ENCODE measurements around the gene PDE3B.

The PDE3B gene

DNA sequence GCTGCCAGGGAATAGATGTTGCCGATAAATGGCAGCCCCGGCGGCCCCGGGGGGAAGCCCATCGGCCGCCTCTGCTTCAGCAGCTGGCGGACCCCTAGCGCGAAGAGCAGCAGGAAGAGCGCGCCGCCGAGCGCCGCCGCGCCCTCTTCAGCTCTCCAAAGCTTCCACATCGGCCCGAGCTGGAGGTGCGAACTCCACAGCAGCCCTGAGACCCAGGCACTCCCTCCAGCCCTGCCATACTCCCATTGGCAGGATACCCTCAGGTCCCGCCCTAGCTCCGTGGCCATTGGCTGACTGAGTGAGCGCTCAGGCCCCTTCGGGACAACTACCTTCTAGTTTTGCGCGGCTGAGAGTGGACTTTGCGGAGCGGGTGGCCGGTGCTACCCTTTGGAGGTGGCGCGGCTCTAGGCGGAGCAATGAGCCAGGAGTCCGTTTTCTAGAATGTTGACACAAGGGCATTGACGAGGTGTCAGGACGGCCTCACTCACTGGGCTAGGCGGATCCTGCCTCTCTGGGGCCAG is 248.5 kb downstream of the PDE3B start, which contains the start of gene CYP2R1:
Gene CYP2R1 (minus strand): TSS at position 196 of the 521 bp plus-strand sequence. CDS start 26 bp downstream, at position 170.
- DNase-seq: peak; percentile 96

DNA sequence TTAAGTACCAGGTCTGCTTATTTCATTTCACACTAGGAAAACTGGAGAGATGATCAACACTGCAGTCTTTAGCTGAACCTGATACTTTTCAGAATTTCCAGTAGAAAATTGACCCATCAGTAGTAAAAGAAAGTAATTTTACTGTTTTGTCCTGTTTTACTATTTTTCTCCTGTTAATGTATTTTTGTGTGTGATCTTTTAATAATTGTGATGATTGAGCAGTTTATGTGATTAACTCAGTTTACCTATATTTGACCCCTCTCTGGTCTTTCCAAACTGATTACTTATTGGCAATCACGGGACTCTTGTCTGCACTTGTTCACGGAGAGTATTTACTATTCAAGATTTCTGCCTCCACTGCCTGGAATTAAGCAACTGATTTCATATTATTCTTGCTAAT is 249.0 kb downstream of the PDE3B start:
- DNase-seq: no peak

DNA sequence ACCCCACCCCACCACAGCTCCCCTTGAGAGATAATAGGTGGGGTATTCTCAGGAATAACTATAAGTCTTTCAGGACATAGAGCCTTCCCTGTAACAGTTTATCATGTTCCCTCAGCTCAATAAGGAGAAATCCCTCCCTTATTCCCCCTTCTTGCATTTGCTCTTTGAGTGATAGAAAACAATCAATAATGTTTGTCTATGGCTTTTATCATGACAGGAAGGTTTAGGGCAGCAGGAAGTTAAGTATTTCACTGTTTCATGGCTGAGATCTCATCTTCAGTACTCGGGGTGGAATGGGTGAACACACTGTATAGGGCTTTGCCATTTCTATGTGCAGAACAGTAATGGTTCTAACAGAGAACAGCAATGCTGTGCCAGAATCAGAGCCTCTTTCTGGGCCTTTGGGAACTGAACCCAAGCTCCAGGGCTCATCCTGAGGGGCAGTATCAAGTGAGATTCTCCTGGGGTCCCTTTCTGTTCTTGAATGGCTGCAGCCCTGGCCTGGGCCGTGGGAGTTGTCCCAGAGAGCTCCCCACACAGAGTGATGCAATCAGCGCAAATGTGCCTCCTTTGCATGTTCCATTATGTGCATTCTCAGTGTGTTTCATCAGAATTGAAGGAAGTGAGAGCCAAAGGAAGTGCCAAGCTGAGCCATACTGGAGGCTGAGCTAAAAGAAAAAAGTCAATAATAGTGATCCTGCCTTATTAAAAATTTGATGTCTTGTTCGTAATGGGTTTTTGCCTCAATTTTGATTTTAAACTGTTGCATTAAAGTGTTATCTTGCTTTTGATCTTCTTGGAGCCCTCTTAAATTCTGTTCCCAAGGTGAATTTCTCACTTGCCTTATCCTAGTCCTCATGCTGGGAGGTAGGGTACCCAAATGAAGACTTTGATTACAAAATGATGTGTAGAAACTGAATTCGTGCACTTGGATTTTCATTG is 251.3 kb downstream of the PDE3B start:
- no peak for DNase-seq

DNA sequence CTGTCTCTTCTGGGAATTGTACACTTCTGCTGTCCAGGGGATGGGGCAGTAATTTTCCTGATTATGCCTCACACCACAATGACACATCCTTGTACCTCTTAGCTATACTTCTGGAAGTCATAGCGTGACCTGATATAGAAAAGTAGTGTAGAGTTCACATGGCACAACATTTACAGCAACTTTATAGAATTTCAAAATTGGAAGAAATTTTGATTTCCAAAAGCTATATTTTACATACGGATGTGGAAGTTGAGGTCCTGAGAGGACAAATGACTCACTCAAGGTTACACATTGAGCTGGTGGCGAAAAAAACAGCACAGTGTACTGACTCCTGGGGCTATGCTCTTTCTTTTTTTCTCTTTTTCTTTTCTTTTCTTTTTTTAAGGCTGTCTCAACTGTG is 254.8 kb downstream of the PDE3B start:
- no peak for DNase-seq

- no peak for DNase-seq
Measured at GRCh38 chr11:14898906-14899305, 255.3 kb downstream of the PDE3B start.

GRCh38 chr11:14902650-14903350 is 259.2 kb downstream of the PDE3B start:
- DNase-seq: no peak

GRCh38 chr11:14904745-14905103 is 261.1 kb downstream of the PDE3B start:
- DNase-seq: peak; percentile 85

DNA sequence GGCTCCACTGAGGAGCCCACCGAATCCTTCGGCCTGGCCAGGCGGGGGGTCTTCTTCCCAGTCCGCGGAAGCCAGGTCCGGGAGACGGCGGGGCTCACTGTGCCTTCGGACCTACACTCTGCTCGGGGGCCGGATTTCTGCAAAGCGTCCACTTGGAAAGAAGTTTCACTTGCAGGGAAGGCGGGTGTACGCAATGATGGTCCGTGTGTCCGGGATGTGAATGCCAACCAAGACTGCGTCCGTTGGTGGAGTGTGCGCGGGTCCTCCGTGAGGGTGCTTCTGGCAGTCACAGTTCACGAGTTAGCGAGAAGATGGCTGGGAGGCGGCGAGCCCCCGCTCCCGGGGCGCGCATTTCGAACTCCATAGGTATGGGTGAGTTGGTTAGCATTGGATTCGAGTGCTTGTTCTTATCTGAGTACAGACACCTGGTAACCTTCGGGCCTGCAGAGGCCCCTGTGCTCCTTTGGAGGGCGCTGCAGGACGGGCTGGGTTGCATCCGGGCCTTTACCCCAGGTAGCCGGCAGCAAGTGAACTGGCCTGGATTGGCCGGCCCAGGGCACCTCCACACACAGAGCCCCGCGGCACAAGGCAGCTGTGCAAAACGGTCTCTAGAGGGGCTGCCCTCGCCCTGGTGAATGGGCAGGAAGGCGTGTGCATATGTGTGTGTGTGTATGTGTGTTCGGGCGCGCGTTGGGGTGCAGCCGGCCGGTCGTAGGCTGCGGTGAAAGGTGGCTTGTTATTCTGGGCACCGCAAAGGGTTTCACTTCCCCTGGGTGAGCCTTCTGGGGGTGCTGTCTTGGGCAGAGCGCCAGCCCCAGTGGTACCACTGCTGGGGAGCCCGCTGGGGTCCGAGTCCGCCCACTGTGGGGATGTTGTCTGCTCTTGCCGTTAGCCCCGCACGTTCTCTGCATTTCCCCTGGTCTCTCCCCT is 261.8 kb downstream of the PDE3B start:
- peak; percentile 40 for DNase-seq

DNA sequence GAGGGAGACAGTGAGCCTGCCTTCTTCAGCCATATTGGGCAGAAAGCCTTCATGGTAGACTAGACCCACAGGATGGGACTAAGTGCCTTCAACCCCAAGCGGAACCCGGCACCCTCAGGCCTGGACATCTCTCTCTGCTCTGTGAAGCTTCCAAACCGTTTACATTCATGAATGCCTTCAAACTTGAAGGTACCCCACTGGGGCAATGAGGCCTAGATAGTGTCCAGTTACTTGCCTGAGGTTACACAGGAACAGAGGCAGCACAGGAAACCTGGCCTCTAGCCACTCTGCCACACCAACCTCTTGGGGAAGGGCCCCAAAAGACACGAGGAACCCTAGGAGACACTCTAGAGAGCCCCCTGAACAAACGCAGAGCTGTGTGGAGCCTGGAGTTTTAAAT is 263.0 kb downstream of the PDE3B start:
- no peak for DNase-seq

DNA sequence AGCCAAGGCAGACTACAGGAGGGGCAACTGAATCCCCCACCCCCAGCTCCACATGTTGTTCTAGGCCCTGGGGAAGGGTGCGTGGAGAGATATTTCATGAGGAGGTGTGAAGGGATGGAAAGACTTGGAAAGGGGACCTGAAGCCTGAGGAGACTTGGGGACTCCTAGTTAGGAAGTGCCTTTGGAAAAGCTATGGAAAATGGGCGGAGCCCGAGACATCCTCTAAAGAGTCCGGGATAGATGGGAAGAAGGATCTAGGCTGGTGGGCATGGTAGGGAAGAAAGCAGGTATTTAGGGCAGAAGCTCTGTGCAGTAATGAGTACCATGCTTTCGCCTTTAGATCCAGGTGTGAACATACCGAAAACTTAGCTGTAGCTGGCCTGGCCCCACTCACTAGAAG is 263.4 kb downstream of the PDE3B start:
- no peak for DNase-seq

DNA sequence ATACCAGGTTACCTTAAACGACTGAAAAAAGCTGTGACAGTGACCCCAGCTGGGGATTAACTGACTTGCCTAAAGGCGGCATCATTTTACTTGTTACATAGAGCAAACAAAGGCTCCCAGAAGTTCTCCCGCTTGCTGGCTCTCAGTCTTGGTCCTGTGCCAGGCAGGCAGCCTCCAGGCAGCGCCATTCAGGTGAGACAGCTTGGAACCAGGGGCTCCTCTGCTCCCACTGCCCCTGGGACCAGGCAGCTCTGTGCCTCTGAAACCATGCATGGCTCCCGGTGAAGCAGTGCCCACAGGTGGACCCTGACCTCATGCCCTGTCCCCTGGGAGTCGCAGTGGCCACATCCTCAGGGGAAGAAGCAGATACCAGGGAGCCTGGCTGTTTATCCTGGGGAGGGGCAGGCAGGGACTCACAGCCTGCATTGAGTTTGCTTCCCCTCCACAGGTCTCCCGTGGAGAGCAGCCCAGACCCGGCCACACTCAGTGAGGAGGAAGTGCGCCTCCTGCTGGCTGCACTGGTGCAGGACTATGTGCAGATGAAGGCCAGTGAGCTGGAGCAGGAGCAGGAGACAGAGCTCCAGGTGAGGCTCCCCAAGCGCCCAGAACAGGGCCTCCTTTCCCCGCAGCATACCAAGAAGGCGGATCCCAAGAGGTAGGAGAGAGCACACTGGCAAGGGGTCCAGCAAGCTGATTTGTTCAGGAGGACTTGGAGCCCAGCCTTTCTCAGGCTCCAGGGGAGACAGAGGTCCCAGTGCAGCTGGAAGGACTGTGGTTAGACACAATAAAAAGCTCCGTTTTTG is 264.0 kb downstream of the PDE3B start:
- DNase-seq: peak; percentile 68

- DNase-seq: no peak
Measured at GRCh38 chr11:14908214-14908880, 264.7 kb downstream of the PDE3B start.

GRCh38 chr11:14914536-14914935 is 270.9 kb downstream of the PDE3B start:
- no peak for DNase-seq

DNA sequence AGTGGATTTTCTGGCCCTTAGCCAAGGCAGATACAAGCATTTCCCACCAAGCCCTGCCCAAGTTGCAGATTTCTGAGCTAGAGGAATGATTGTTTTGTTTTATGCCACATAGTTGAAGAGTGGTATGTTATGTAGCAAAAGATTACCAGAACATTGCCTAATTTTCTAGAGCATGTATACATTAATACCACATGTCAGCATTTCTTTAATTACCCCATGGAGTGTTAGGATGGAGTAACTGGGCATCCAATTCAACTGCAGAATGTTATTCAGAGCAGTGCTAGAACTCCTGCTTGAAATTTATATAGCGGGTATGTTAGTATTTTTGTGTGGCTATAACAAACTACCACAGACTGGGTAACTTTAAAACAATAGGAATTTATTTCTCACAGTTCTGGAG is 272.8 kb downstream of the PDE3B start:
- DNase-seq: no peak
